Activated CD4-positive, alpha-beta T cell treated with anti-CD3 and anti-CD28 coated beads for 24 hours (primary cell): ENCODE measurements around the gene ITGB1BP1.

ENCODE experiments used
- DNase-seq, 2 donors: peaks; one replicate each; pipeline ENCODE4 v3.0.0-alpha.2; 2020; ENCODE audit warnings: low read depth in 2 of 2

The ITGB1BP1 gene

DNA sequence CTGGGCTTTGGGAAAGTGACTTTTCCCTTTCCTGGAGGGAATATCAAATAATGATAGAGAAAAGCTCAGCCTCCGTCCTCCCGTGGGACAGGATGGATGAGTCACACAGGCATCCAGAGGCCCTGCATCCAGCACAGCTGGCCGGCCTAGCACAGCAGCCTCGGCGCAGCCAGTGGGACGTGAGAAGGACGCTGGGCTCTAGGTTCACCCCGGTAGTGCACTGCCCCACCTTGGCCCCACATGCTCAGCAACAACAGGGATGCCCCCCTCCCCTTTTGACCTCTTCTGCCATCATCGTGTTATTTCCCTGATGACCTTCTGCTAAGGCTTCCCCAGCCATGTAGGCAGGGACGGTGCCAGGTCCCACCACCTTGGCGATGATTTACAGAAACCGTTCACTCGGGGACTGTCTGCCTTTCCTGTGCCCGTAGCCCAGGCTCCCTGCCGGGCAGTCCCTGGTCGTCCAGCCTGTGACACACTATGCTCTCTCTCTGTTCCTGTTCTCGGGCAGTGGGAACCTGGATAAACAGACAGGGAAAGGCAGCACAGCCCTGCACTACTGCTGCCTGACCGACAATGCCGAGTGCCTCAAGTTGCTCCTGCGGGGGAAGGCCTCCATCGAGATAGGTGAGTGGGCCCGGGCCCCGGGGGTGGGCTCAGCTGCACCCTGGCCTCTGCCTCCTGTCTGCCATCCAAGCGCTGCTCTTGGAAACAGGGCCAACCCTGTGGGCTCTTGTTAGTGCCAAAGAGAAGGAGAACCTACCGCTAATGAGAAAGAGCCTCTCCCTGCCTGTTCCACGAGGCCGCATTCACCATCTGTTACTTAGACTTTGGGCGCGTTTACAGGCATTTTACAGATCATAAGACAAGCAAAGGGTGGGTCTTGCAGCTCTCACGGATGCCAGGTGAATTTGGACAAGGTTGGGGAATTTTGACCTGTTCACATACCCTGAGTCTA, 44.6 kb downstream of the ITGB1BP1 start:
- DNase-seq = no peak

DNA sequence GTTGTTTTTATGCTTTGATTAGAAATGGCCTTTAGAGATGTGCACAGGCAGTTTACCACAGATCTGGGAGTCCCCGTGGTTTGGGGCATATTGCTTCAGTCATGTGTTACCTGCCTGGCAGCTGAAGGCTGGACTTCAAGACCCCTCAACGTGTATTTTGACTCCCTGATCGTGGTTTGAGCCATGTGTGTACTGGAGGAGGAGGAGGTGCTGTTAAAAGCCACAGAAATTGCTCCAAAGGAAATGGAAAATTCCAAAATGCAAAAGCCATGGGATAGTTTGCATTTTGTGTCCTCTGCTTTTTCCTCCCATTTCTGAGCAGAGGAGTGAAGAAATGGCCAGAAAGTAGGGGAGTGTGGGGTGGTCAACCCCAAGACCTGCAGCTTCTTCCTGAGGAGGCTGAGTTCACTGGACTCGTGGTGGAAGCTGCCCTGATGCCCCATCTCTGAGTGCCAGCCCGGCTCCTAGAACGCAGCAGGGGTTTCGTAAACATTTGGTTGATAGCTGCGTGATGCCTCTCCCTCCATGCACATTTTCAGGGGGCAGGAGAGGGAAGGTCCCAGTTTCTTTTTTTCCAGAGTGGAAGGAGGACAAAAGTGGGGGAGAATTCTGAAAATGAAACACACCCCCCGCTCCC, 45.7 kb downstream of the ITGB1BP1 start:
- DNase-seq = no peak

- no peak for DNase-seq
These were observed 47.4 kb downstream of the ITGB1BP1 start for GRCh38 chr2:9375857-9376428.

GRCh38 chr2:9374071-9374730, 49.1 kb downstream of the ITGB1BP1 start:
- DNase-seq = no peak

DNA sequence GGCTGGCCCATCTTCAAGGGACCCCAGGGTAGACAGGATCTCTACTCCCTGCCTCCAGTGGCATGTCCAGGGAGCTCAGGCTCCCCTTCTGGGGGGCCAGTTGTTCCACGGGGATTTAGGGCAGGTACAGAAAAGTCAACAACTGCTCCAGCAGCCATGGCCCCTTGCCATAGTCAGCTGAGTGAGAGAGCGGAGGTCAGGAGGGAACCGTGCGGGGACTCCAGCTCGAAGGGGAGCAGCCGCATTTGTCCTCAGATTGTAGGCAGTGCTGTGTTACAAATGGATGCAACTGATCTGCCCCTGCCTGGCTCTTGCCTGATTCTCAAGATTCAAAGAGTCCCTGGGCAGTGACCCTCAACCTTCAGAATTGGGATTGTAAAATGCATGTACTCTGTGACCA, 49.9 kb downstream of the ITGB1BP1 start:
- no peak for DNase-seq

DNA sequence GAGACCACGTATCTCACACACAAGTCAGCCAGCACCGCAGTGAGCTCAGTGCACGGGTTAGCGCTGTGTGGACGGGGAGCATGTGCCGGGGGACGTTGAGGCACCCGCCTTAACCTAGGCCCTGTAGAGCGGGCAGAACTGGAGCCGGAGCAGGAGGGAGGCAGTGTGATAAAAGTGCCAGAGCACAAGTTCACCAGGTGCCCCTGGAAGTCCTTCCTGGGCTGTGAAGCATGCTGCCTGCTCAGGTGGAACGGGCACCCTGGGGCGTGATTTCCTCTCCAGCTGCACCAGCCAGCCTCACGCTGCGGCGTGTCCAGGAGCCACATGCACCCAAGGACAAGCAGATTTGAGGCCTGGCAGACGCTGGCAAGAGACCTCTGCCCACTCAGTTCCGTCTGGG, 50.3 kb downstream of the ITGB1BP1 start:
- DNase-seq = no peak

GRCh38 chr2:9370746-9371145, 52.6 kb downstream of the ITGB1BP1 start:
- no peak for DNase-seq

DNA sequence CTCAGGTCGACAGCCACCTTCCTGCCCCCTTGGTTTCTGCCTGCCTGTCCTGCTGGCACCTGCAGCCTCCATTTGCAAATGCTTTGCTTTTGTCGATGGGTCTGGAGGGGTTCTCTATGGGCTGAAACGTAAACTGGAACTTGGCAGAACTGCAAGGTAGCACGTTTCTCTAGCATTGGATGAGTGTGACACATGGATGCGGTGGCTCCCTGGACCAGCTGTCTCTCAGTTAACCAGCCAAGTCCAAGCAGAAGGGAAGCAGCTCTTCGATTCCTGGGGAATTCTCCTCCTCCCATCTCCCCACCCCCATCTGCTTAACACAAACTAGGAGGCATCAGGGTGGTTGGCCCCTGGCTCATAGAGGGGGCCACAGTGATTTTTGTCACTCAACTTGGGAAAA, 57.3 kb downstream of the ITGB1BP1 start:
- no peak for DNase-seq

GRCh38 chr2:9365498-9366019, 57.8 kb downstream of the ITGB1BP1 start:
- DNase-seq = no peak

- DNase-seq = no peak
These were observed 58.4 kb downstream of the ITGB1BP1 start for GRCh38 chr2:9364791-9365497.

DNA sequence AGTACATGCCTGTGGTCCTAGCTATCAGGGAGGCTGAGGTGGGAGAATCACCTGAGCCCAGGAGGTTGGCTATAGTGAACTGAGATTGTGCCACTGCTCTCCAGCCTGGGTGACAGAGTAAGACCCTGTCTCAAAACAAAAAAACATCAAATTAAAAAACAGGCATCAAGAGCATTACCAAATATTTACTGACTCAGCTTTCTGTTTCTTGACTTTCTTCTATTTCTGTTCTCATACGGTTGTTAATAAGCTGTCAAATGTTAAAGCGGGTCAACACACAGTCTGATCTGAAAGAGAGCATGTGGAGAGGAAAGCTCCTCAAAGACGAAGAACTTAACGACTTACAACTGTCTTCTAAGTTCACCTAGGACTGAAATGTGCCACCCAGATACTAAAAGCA, 59.0 kb downstream of the ITGB1BP1 start:
- no peak for DNase-seq

GRCh38 chr2:9360701-9361100, 62.6 kb downstream of the ITGB1BP1 start:
- no peak for DNase-seq

DNA sequence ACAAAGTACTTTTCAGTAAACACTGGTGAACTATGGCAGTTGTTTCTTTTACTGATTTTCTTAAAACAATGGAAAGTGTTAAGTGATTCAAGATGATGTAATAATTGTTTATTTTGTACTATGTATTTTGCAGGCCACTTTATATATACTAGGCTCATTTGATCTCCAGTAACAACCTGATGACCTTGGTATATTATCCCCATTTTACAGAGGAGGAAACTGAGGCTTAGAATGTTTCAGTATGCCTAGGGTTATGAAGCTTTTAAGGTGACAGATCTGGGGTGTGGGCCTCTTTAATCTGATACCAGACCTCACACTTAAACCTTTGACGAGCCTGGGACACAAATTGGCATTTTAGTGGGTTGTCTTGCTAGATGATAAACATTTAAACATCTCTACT, 63.2 kb downstream of the ITGB1BP1 start:
- DNase-seq = no peak

GRCh38 chr2:9359463-9359862, 63.9 kb downstream of the ITGB1BP1 start:
- no peak for DNase-seq

DNA sequence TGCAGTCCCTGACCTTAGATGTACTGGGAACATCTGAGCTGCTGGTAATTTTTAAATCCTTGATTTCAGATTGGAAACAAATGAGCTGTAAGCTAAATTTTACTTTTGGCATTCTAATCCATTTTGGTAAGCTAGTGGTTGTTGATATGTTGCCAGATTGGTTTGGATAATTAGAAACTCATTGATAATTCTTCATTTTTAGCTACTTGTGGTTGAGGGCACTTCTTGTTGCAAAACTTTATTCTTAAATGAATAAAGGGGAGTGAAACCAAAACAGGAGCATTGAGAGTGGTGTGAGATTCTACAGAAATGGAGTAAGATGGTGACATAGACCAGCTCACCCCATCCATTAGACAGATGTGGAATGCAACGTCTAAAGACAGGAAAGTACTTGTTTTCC, 64.5 kb downstream of the ITGB1BP1 start:
- DNase-seq = no peak

DNA sequence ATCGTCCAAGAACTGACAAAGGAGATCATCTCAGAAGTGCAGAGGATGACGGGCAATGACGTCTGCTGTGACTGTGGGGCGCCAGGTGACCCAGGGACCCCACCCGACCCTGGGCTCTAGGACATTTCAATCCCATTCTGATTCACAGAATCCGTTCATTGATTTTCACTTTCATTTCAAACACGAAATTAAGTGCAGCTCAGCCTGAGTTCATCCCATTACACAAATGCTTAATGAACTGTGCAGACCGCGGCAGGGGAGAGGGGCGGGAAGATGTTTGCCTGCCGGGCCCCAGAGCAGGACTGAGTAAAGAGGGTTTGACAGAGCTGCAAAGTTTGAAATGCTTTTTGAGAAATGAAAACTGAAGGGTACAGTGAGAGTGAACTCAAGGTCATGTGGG, 67.1 kb downstream of the ITGB1BP1 start:
- DNase-seq = no peak

- DNase-seq = no peak
These were observed 67.6 kb downstream of the ITGB1BP1 start for GRCh38 chr2:9355716-9356115.

- DNase-seq = no peak
These were observed 68.1 kb downstream of the ITGB1BP1 start for GRCh38 chr2:9355270-9355669.

DNA sequence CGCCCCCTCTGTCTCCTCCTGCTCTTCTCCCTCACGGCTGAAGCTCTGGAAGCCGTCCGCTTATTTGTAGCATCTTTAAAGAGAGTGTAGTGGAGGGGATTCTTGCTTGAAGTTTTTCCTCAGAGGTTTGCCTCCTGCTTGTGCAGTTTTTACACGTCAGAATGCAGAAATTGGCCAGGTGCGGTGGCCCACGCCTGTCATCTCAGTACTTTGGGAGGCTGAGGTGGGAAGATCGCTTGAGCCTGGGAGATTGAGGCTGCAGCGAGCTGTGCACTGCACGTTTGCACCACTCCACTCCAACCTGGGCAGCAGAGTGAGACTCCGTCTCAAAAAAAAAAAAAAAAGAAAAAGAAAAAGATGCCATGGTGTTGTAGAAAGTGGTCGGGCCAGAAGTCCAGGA, 69.0 kb downstream of the ITGB1BP1 start:
- DNase-seq = no peak
